Stomach (tissue), 9 donors: ENCODE data around the gene RTKN2. TPM values are rescaled to one million over a fixed set of nuclear protein-coding genes. Genes with fewer than 3 reads are reported as not detected.

Experiments
- DNase-seq, 2 donors: peaks; one replicate each; pipeline versions ENCODE4 v3.0.0 to v3.0.0-alpha.2; 2013 to 2019
- H3K27ac ChIP-seq, 5 donors: fragments of 200-600 bp in 4 of 5; sonication (generic) in 4 of 5; one replicate each; pipeline ENCODE4 v1.5.1; 2013 to 2019; ENCODE audit warnings: mild to moderate bottlenecking in 1 of 5, moderate library complexity in 1 of 5
- H3K27me3 ChIP-seq, 3 donors: fragments of 200-600 bp; sonication (generic); one replicate each; pipeline ENCODE4 v1.5.1; 2017 to 2019; ENCODE audit warnings: mixed run types in 1 of 3
- H3K36me3 ChIP-seq, 4 donors: fragments of 200-600 bp; sonication (generic); 1 replicate in 3 of 4; 2 replicates in 1 of 4; pipeline ENCODE4 v1.5.1; 2016 to 2019
- H3K4me1 ChIP-seq, 4 donors: fragments of 200-600 bp; sonication (generic); one replicate each; pipeline ENCODE4 v1.5.1; 2016 to 2019
- H3K4me3 ChIP-seq, 4 donors: fragments of 200-600 bp; sonication (generic) in 3 of 4; one replicate each; pipeline ENCODE4 v1.5.1; 2016 to 2019; ENCODE audit warnings: mild to moderate bottlenecking in 1 of 4
- H3K9me3 ChIP-seq, 4 donors: fragments of 200-600 bp; sonication (generic); one replicate each; pipeline ENCODE4 v1.5.1; 2016 to 2019
- CTCF ChIP-seq, 7 experiments: fragments of 450-650 bp in 4 of 7; fragments of 200-600 bp in 3 of 7; sonication (generic) in 3 of 7; IDR thresholded peaks; one replicate each; pipeline ENCODE4 v1.5.1; 2016 to 2019; ENCODE audit warnings: antibody characterized with exemption in 7 of 7, control low read depth in 2 of 7, mild to moderate bottlenecking in 1 of 7
- EP300 ChIP-seq: sonication (generic); formaldehyde crosslinking; IDR thresholded peaks from one replicate; pipeline ENCODE4 v1.6.1; 2017; ENCODE audit warnings: antibody characterized with exemption
- POLR2A ChIP-seq, 4 donors: fragments of 450-650 bp; IDR thresholded peaks; one replicate each; pipeline ENCODE4 v1.6.1; 2016; ENCODE audit warnings: antibody characterized with exemption in 4 of 4, control low read depth in 2 of 4, mild to moderate bottlenecking in 1 of 4, moderate library complexity in 1 of 4
- POLR2AphosphoS5 ChIP-seq, 3 donors: sonication (generic); formaldehyde crosslinking; IDR thresholded peaks; one replicate each; pipeline ENCODE4 v1.6.1; 2016; ENCODE audit warnings: antibody characterized with exemption in 3 of 3
- WGBS, 5 donors: extraction: QIAGEN DNeasy Blood & Tissue Kit in 3 of 5; methylation state at CpG; one replicate each; pipeline versions ENCODE4 v1.1.5 to v1.1.7; 2013 to 2018; 5-methylcytosine and 5-hydroxymethylcytosine counted together
- intact Hi-C: fragments of 100-400 bp; cut with DNase I; formaldehyde crosslinking; loops from one replicate; pipeline ENCODE4 v1.15.1; 2023; ENCODE audit warnings: low total_unique reads
- polyA plus RNA-seq, 3 donors: library from polyadenylated mRNA; stranded (reverse); fragments of 200-250 nt; gene quantifications; one replicate each; pipeline ENCODE4 v1.2.3, GENCODE V29; 2013
- total RNA-seq, 5 donors: library from RNA; depleted of rRNA; stranded (reverse); fragments of >200 nt; gene quantifications; one replicate each; pipeline versions ENCODE4 v1.1.0 to v1.2.3, GENCODE V29; 2014 to 2016
- donor health status: healthy with polysubstance abuse.
- donor health status: Bipolar disorder and iron deficiency.
- donor health status: healthy.

The RTKN2 gene
- total and polyA plus RNA-seq, 8 donors: 0.15 to 8.4 (median 1.8) TPM; not detected in 2

- no peak for TF ChIP-seq EP300
- no peak for TF ChIP-seq CTCF (IDR thresholded peaks at IDR 0.05)
- TF ChIP-seq POLR2A (IDR thresholded peaks at IDR 0.05): no peak
- no peak for TF ChIP-seq POLR2AphosphoS5 (IDR thresholded peaks at IDR 0.05)
- WGBS, 5 donors: 68 to 84% (median 81%) methylated on average over 5 of the region's 5 CpGs
- Histone ChIP-seq H3K9me3 (no peaks in the 10 kb centered on the region), H3K36me3 (no peaks in the 10 kb centered on the region), H3K4me3 (no peak overlapping the region), H3K27me3 (no peaks in the 10 kb centered on the region), H3K4me1 (peaks cover 0 to 25% (median 6%) of the 10 kb centered on the region in 4 donors), H3K27ac (no peak overlapping the region)
- intact Hi-C loops: loop anchor here (10.0 kb wide), 1 partner anchor 335 kb away; the partner anchor contains the start of gene ARID5B
- DNase-seq: no peak
Observed at GRCh38 chr10:62239994-62240393, 28.6 kb downstream of the RTKN2 start.

GRCh38 chr10:62238880-62239279, 29.8 kb downstream of the RTKN2 start:
- intact Hi-C loops: no loop called here
- Histone ChIP-seq H3K36me3 (no peaks in the 10 kb centered on the region), H3K4me1 (peaks cover 0 to 14% (median 4%) of the 10 kb centered on the region in 4 donors), H3K9me3 (no peaks in the 10 kb centered on the region), H3K27ac (no peak overlapping the region), H3K27me3 (no peaks in the 10 kb centered on the region), H3K4me3 (no peak overlapping the region)
- TF ChIP-seq POLR2A (IDR thresholded peaks at IDR 0.05) (no peak), CTCF (IDR thresholded peaks at IDR 0.05) (no peak), POLR2AphosphoS5 (IDR thresholded peaks at IDR 0.05) (no peak), EP300 (no peak)
- DNase-seq: no peak
- 95 to 100% (median 98%) methylated on average over 1 of the region's 1 CpG for WGBS, 5 donors

- TF ChIP-seq POLR2A (IDR thresholded peaks at IDR 0.05) (no peak), CTCF (IDR thresholded peaks at IDR 0.05) (no peak), POLR2AphosphoS5 (IDR thresholded peaks at IDR 0.05) (no peak), EP300 (no peak)
- Histone ChIP-seq H3K27me3 (no peaks in the 10 kb centered on the region), H3K36me3 (no peaks in the 10 kb centered on the region), H3K9me3 (no peaks in the 10 kb centered on the region), H3K27ac (no peak overlapping the region), H3K4me1 (peaks cover 0 to 5% (median 0%) of the 10 kb centered on the region in 4 donors), H3K4me3 (no peak overlapping the region)
- intact Hi-C loops: no loop called here
- no peak for DNase-seq
Observed at GRCh38 chr10:62237966-62238365, 30.7 kb downstream of the RTKN2 start.

GRCh38 chr10:62237506-62237905, 31.1 kb downstream of the RTKN2 start:
- Histone ChIP-seq H3K27ac (no peak overlapping the region), H3K4me1 (peaks cover 0 to under 1% (median 0%) of the 10 kb centered on the region in 4 donors), H3K4me3 (no peak overlapping the region), H3K27me3 (no peaks in the 10 kb centered on the region), H3K36me3 (no peaks in the 10 kb centered on the region), H3K9me3 (no peaks in the 10 kb centered on the region)
- 92 to 94% (median 94%) methylated on average over 2 of the region's 2 CpGs for WGBS, 5 donors
- intact Hi-C loops: no loop called here
- no peak for TF ChIP-seq POLR2A (IDR thresholded peaks at IDR 0.05)
- no peak for TF ChIP-seq POLR2AphosphoS5 (IDR thresholded peaks at IDR 0.05)
- TF ChIP-seq CTCF (IDR thresholded peaks at IDR 0.05): no peak
- TF ChIP-seq EP300: no peak
- no peak for DNase-seq
